Limb (tissue), 2 donors: Measurements from ENCODE around the gene INAFM1.
"Not testable (repeated sequence)": the region's sequence is repeated elsewhere in the genome, so short reads cannot be mapped to it uniquely, and the experiment has no call there.

Experiments used
- DNase-seq, 2 donors: peaks; one replicate each; pipeline ENCODE4 v3.0.0-alpha.2; 2016; ENCODE audit errors: extremely low spot score in 2 of 2

The INAFM1 gene

GRCh38 chr19:47267350-47267759 lies 7.3 kb upstream of the INAFM1 start:
- DNase-seq, result no peak

GRCh38 chr19:47268028-47268427 lies 6.7 kb upstream of the INAFM1 start:
- DNase-seq, result no peak

DNA sequence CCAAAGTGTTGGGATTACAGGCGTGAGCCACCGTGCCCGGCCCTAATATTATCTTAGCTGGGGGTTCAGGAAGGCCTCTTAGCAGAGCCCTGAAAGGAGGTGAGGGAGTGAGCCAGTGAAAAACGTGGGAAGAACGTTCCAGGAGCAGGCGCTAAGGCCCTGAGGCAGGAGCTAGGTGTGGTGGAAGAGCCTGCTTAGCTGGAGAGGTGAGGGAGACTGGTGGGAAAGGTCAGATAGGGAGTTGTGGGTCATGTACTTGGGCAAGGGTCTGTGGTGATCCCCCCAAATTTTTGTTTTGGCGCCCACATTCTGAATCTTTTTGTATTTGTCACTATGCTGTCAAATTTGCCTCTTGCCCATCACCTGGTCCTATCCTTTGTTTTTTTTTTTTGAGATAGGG lies 5.1 kb upstream of the INAFM1 start:
- no peak for DNase-seq

DNA sequence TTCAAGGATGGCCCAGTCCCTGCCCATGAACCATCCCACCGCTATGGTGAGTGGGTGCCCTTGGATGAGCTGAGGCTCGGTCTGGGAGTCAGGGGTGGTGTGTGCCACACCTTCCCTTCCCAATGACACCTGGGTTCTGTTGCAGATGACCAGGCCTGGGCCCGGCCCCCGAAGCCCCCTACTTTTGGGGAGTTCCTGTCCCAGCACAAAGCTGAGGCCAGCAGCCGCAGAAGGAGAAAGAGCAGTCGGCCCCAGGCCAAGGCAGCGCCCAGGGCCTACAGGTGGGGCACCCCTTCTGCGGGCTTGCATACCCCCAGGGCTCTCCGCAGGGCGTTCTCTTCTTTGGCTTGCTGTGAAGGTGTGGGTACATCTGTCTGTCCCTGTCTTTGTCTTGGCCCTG lies 4.3 kb upstream of the INAFM1 start:
- DNase-seq, result no peak

- no peak for DNase-seq
Observed at GRCh38 chr19:47271949-47272348, 2.7 kb upstream of the INAFM1 start.

GRCh38 chr19:47272448-47273312 lies 2.0 kb upstream of the INAFM1 start:
- peak in 1 of 2 donors; percentile 40 for DNase-seq

- peak; percentile 91 to 93 for DNase-seq
Observed at GRCh38 chr19:47273313-47274070, 1.2 kb upstream of the INAFM1 start.

- no peak for DNase-seq
Observed at GRCh38 chr19:47274891-47275761, 441 bp downstream of the INAFM1 start.

DNA sequence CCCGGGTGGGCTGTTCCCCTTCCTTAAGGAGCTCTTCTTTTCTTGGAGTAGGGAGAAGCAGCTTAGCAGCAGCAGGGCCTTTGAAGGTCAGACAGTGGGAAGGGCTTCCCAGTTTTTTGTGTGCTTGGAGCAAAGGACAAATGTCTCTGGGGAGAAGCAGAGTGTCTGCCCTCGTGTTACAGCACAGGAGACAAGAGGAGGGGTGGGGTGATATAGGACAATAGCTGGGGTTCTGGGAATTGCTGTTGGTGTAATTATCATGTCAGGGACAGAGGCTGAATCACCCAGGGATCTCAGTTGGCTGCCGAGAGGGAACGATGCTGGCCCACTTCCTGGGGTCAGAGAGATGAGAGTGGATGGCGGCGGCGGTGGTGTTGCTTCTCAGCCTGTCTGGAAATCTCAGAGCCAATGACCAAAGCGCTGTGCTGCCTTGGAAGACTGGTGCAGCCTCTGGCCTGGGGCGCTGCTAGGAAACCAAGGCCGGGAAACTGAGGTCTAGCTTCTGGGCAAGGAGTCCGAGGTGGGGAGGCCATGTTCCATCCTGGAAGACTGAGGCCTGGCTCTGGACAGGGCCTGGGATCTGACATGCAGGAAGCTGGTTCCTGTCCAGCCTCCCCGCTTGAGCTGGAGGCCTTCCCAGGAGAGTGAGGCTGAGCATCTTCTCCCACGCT lies 1.2 kb downstream of the INAFM1 start:
- DNase-seq, result peak in 1 of 2 donors; percentile 37

- peak in 1 of 2 donors; percentile 34 for DNase-seq
Observed at GRCh38 chr19:47276513-47276912, 1.8 kb downstream of the INAFM1 start.

DNA sequence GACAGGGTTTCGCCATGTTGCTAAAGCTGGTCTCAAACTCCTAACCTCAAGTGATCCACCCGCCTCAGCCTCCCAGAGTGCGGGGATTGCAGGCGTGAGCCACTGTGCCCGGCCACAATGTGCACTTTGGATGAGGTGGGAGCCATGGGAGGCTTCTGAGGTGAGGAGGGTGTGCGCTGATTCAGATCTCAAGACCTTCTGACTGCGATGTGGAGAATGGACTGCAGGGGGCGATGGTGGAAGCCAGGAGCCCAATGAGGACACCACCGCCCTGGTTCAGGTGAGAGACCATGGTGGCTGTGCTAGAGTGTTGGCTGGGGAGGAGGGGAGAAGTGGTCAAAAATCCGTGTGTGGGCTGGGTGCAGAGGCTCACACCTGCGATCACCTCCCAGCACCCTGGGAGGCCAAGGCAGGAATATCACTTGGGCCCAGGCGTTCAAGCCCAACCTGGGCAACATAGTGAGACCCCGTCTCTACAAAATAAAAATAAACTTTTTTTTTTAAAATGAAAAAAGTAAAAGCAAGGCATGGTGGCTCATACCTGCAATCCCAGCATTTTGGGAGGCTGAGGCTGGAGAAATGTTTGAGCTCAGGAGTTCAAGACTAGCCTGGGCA lies 5.6 kb downstream of the INAFM1 start:
- peak in 1 of 2 donors; percentile 50 for DNase-seq

DNA sequence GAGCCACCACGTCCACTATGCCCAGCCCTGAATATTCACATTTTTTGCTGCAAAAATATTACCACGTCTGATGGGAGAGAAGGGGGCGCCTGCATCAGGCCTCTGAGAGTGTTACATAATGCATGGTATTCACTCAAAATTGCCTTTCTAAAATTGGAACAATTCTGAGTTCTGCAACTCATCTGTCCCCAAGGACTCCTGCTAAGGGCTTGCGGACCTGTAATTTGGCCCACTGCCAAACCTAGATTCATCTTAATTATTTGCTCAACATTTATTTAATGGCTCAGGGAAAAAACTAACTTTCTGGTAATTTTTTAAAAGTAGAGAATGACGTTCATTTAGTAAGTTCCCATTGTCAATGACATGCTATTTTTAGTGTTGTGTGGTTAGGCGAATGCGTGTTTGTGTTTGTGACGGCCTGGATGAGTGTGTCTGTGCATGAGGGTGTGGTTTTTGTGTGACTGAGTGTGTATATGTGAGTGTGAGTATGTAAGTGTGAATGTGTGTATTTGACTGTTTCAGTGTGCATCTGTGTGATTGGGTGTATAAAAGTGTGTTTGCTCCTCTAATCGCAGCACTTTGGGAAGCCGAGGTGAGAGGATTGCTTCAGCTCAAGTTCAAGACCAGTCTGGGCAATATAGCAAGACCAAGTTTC lies 8.8 kb downstream of the INAFM1 start:
- DNase-seq, result no peak

GRCh38 chr19:47284324-47284899 lies 9.7 kb downstream of the INAFM1 start:
- peak in 1 of 2 donors; percentile 75 for DNase-seq

DNA sequence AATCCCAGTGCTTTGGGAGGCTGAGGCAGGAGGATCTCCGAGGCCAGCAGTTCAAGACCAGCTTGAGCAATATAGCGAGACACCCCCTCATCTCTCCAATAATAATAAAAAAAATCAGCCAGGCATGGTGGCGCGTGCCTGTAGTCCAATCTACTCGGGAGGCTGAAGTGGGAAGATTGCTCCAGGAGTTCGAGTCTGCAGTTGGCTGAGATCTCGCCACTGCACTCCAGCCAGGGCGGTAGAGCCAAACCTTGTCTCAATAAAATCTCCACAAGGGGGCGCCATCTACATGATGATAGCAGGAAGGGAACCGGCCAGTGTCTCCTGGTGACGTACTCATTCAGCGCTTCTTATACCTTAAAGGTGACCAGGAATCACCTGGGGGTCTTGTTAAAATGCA lies 21.4 kb downstream of the INAFM1 start:
- DNase-seq, result peak in 1 of 2 donors; percentile 74

DNA sequence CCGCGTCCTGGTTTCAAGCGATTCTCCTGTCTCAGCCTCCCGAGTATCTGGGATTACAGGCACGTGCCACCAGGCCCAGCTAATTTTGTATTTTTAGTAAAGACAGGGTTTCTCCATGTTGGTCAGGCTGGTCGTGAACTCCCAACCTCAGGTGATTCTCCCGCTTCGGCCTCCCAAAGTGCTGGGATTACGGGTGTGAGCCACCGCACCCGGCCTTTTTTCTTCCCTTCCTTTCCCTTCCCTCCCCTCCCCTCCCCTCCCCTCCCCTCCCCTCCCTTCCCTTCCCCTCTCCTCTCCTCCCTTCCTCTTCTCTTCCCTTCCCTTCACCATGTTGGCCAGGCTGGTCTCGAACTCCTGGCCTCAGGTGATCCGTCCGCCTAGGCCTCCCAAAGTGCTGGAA lies 26.2 kb downstream of the INAFM1 start:
- DNase-seq, result not testable (repeated sequence)

- DNase-seq, result no peak
Observed at GRCh38 chr19:47302249-47302648, 27.6 kb downstream of the INAFM1 start.

DNA sequence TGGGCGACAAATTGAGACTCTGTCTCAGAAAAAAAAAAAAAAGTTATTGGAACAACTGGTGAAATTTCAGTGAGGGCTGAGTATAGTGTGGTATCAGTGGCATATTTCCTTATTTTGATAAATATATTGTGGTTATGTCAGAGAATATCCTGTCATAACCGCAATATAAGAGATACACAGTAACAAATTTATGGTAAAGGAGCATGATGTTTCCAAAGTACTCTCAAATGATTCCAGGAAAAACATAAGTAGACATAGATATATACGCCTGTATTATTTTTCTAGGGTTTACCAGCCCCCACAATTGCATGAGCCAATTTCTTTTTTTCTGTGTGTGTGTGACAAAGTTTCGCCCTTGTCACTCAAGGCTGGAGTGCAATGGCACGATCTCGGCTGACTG lies 29.3 kb downstream of the INAFM1 start:
- no peak for DNase-seq

GRCh38 chr19:47305309-47305751 lies 30.6 kb downstream of the INAFM1 start:
- DNase-seq, result peak; percentile 21 to 59

GRCh38 chr19:47306303-47306702 lies 31.6 kb downstream of the INAFM1 start:
- no peak for DNase-seq

DNA sequence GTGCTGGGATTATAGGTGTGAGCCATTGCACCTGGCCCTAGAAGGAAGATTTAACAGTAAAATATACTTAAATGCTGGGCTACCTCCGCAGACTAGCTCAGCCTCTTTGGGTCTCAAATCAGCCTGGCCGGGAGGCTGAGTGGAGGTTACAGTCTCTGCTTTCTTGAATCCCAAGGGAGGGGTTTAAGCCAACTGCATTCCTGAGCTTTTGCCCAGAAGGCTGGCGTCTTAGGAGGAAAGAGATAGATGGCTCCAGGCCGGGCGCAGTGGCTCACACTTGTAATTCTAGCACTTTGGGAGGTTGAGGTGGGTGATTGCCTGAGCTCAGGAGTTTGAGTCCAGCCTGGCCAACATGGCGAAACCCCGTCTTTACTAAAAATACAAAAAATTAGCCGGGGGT lies 34.4 kb downstream of the INAFM1 start:
- DNase-seq, result no peak
